Panc1 (cell line): ENCODE data around the gene DOCK1. TPM values are rescaled to one million over a fixed set of nuclear protein-coding genes. Genes with fewer than 3 reads are reported as not detected.

Experiments
- ATAC-seq: fragments of 200-7000 bp; cut with Tn5 transposase; 2 replicates; pipeline ENCODE4 v1.9.1; 2020; ENCODE audit warnings: mild to moderate bottlenecking, moderate library complexity
- BruUV-seq: library from RNA; stranded (reverse); fragments of 400-500 nt; replicated peaks from 2 replicates; lab custom pipeline; 2021; lab: Mats Ljungman, UMichigan
- CTCF ChIA-PET: fragments of 300-600 bp; sonication (Branson Sonifier 250); formaldehyde crosslinking; loops from one replicate; lab custom pipeline; 2022; ENCODE audit warnings: antibody characterized with exemption; lab: Charles Lee
- POLR2A ChIA-PET: fragments of 300-600 bp; sonication (Branson Sonifier 250); formaldehyde crosslinking; loops from one replicate; lab custom pipeline; 2022; ENCODE audit warnings: antibody characterized with exemption; lab: Charles Lee
- DNase-seq: peaks from one replicate; pipeline ENCODE4 v3.0.0-alpha.2; 2010; ENCODE audit warnings: low read depth, low spot score
- H3K27ac ChIP-seq: 2 replicates; pipeline ENCODE4 v1.5.1; 2011; ENCODE audit warnings: mild to moderate bottlenecking, low read length, inconsistent platforms
- H3K27me3 ChIP-seq: fragments of 200-500 bp; sonication (Bioruptor generic); 2 replicates; pipeline ENCODE4 v1.6.0; 2014; ENCODE audit warnings: low read length, inconsistent platforms; ENCODE audit not compliant: control insufficient read depth, insufficient read depth
- H3K36me3 ChIP-seq: fragments of 200-500 bp; sonication (Bioruptor generic); 2 replicates; pipeline ENCODE4 v1.5.1; 2014; ENCODE audit warnings: inconsistent platforms, mild to moderate bottlenecking, low read length, moderate library complexity; ENCODE audit not compliant: control insufficient read depth, insufficient read depth
- H3K4me1 ChIP-seq: 2 replicates; pipeline ENCODE4 v1.5.1; 2011; ENCODE audit warnings: inconsistent platforms, mild to moderate bottlenecking, low read length, moderate library complexity; ENCODE audit not compliant: control insufficient read depth, insufficient read depth
- H3K4me3 ChIP-seq, 2 experiments: 2 replicates each; pipeline ENCODE4 v1.5.1; 2011 to 2012; ENCODE audit warnings: low read depth in 2 of 2, low read length in 2 of 2, mild to moderate bottlenecking in 2 of 2, inconsistent platforms in 1 of 2, moderate library complexity in 1 of 2
- H3K9me3 ChIP-seq: fragments of 200-500 bp; sonication (Bioruptor generic); 2 replicates; pipeline ENCODE4 v1.5.1; 2014; ENCODE audit warnings: low read depth, mild to moderate bottlenecking, inconsistent platforms, low read length, moderate library complexity; ENCODE audit not compliant: control insufficient read depth, insufficient read depth
- POLR2AphosphoS5 ChIP-seq: IDR thresholded peaks from 2 replicates; pipeline ENCODE4 v1.6.1; 2012; ENCODE audit warnings: mild to moderate bottlenecking, low read depth, low read length, moderate library complexity
- SIN3A ChIP-seq: IDR thresholded peaks from 2 replicates; pipeline ENCODE4 v1.6.1; 2012; ENCODE audit warnings: low read depth, mild to moderate bottlenecking, low read length, moderate library complexity, borderline replicate concordance; ENCODE audit not compliant: insufficient read depth
- TCF7L2 ChIP-seq: IDR thresholded peaks from 2 replicates; pipeline ENCODE4 v1.6.1; 2011; ENCODE audit warnings: mild to moderate bottlenecking, low read depth, low read length, inconsistent platforms
- in situ Hi-C: cut with HindIII; loops from 2 replicates; pipeline ENCODE4 v1.10.0; 2016; ENCODE audit warnings: low sequenced_read_pairs, low pct_unique_long_range_greater_than_20kb
- intact Hi-C: fragments of 100-400 bp; cut with micrococcal nuclease; formaldehyde crosslinking; loops from one replicate; pipeline ENCODE4 v1.10.0; 2022; ENCODE audit not compliant: unreplicated experiment
- total RNA-seq: library from RNA; stranded (reverse); gene quantifications from one replicate; pipeline ENCODE4 v1.2.1, GENCODE V29; 2021; ENCODE audit not compliant: unreplicated experiment
- TF ChIP-seq, protein P1 (sequence below): fragments of 450-650 bp; IDR thresholded peaks from 2 replicates; pipeline ENCODE4 v1.5.1; 2017; ENCODE audit warnings: mild to moderate bottlenecking
- TF ChIP-seq, protein P2 (sequence below), 2 experiments: IDR thresholded peaks; 2 replicates each; pipeline ENCODE4 v1.6.1; 2011 to 2012; ENCODE audit warnings: low read depth in 2 of 2, control low read depth in 1 of 2, low read length in 1 of 2, mild to moderate bottlenecking in 1 of 2, moderate library complexity in 1 of 2; ENCODE audit not compliant: insufficient read depth in 1 of 2

Gene DOCK1
- total RNA-seq, 1 experiment from 2014 or later = 67.6 TPM

- ChIA-PET CTCF (no interaction called here), POLR2A (no interaction called here)
- Histone ChIP-seq H3K4me3 (no peak overlapping the region), H3K9me3 (no peaks in the 10 kb centered on the region), H3K27me3 (no peaks in the 10 kb centered on the region), H3K27ac (no peak overlapping the region), H3K4me1 (peaks cover 4% of the 10 kb centered on the region), H3K36me3 (no peaks in the 10 kb centered on the region)
- TF ChIP-seq, protein P1, sequence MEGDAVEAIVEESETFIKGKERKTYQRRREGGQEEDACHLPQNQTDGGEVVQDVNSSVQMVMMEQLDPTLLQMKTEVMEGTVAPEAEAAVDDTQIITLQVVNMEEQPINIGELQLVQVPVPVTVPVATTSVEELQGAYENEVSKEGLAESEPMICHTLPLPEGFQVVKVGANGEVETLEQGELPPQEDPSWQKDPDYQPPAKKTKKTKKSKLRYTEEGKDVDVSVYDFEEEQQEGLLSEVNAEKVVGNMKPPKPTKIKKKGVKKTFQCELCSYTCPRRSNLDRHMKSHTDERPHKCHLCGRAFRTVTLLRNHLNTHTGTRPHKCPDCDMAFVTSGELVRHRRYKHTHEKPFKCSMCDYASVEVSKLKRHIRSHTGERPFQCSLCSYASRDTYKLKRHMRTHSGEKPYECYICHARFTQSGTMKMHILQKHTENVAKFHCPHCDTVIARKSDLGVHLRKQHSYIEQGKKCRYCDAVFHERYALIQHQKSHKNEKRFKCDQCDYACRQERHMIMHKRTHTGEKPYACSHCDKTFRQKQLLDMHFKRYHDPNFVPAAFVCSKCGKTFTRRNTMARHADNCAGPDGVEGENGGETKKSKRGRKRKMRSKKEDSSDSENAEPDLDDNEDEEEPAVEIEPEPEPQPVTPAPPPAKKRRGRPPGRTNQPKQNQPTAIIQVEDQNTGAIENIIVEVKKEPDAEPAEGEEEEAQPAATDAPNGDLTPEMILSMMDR = no peak
- no peak for TF ChIP-seq POLR2AphosphoS5
- TF ChIP-seq, protein P2, sequence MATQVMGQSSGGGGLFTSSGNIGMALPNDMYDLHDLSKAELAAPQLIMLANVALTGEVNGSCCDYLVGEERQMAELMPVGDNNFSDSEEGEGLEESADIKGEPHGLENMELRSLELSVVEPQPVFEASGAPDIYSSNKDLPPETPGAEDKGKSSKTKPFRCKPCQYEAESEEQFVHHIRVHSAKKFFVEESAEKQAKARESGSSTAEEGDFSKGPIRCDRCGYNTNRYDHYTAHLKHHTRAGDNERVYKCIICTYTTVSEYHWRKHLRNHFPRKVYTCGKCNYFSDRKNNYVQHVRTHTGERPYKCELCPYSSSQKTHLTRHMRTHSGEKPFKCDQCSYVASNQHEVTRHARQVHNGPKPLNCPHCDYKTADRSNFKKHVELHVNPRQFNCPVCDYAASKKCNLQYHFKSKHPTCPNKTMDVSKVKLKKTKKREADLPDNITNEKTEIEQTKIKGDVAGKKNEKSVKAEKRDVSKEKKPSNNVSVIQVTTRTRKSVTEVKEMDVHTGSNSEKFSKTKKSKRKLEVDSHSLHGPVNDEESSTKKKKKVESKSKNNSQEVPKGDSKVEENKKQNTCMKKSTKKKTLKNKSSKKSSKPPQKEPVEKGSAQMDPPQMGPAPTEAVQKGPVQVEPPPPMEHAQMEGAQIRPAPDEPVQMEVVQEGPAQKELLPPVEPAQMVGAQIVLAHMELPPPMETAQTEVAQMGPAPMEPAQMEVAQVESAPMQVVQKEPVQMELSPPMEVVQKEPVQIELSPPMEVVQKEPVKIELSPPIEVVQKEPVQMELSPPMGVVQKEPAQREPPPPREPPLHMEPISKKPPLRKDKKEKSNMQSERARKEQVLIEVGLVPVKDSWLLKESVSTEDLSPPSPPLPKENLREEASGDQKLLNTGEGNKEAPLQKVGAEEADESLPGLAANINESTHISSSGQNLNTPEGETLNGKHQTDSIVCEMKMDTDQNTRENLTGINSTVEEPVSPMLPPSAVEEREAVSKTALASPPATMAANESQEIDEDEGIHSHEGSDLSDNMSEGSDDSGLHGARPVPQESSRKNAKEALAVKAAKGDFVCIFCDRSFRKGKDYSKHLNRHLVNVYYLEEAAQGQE (IDR thresholded peaks at IDR 0.05; ENCODE audit: insufficient read depth in 1 of 2, low read depth in 2 of 2, low read length in 1 of 2) = no peak
- TF ChIP-seq SIN3A = no peak
- TF ChIP-seq TCF7L2 = no peak
- intact Hi-C loops = no loop called here
- ATAC-seq (no peak), DNase-seq (no peak)
- in situ Hi-C loops = no loop called here
- no TSS peak for BruUV-seq
Observed at GRCh38 chr10:126926568-126926967, 21.3 kb downstream of the DOCK1 start.

DNA sequence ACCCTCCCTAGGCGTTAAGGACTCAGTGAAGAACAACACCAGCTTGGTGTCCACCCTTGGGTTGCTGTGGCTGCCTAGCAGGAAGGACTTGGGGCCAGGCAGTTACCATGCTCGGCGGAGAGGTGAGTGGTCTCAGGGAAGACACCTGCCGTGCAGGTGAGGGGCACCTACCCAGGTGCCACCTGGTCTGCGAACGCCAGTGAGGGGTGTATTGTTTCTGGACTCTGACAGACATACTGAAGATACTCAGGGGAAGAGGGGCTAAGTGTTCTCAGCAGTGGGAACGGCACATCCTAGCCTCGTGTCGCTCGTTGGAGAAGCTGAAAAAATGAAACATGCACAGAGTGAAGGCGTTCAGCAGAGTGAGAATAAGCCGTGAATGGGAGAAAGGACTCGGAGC, 22.6 kb downstream of the DOCK1 start:
- Histone ChIP-seq H3K36me3 (no peaks in the 10 kb centered on the region), H3K4me3 (no peak overlapping the region), H3K4me1 (peaks cover 4% of the 10 kb centered on the region), H3K27me3 (no peaks in the 10 kb centered on the region), H3K9me3 (no peaks in the 10 kb centered on the region), H3K27ac (no peak overlapping the region)
- ChIA-PET CTCF (no interaction called here), POLR2A (no interaction called here)
- intact Hi-C loops (no loop called here), in situ Hi-C loops (no loop called here)
- ATAC-seq = no peak
- DNase-seq = no peak
- TF ChIP-seq, protein P2 (IDR thresholded peaks at IDR 0.05; ENCODE audit: insufficient read depth in 1 of 2, low read depth in 2 of 2, low read length in 1 of 2) = no peak
- TF ChIP-seq POLR2AphosphoS5 (no peak), TCF7L2 (no peak), SIN3A (no peak)
- TF ChIP-seq, protein P1 = no peak
- BruUV-seq = no TSS peak
